Measurements from ENCODE around the gene ROBO3. TPM values are rescaled to one million over a fixed set of nuclear protein-coding genes. Genes with fewer than 3 reads are reported as not detected.

ROBO3 gene
- 6.6 and 13.8 TPM in 2 replicates for total RNA-seq (2014; rRNA removed; shearing (Covaris generic); ENCODE audit: low replicate concordance)

- H3K36me3 ChIP-seq (ENCODE audit: insufficient read depth, low read length) = no peaks in the 10 kb centered on the region
- H3K79me2 ChIP-seq (ENCODE audit: low read length) = no peaks in the 10 kb centered on the region
- DNase-seq = no peak
- no peaks in the 10 kb centered on the region for H4K20me1 ChIP-seq (ENCODE audit: insufficient read depth, low read depth, low read length)
- H3K4me1 ChIP-seq (ENCODE audit: low read length) = no peaks in the 10 kb centered on the region
- no peaks in the 10 kb centered on the region for H3K9me2 ChIP-seq (replicated peaks; ENCODE audit: insufficient read depth, low read length)
- H2AFZ ChIP-seq (ENCODE audit: low read length) = no peak within 1 kb of the TSS
- H3K27ac ChIP-seq (ENCODE audit: low read length) = no peak within 1 kb of the TSS
- no peak within 1 kb of the TSS for H3K4me3 ChIP-seq (ENCODE audit: low read length)
- H3K9me3 ChIP-seq (ENCODE audit: low read length) = no peaks in the 10 kb centered on the region
- H3K9ac ChIP-seq (ENCODE audit: low read length) = no peak within 1 kb of the TSS
- no peak within 1 kb of the TSS for H3K4me2 ChIP-seq (ENCODE audit: low read depth, low read length, poor library complexity, severe bottlenecking)
- no peaks in the 10 kb centered on the region for H3K27me3 ChIP-seq (ENCODE audit: low read length)
These were observed at the start of gene ROBO3 for GRCh38 chr11:124865181-124865901. ROBO3 (plus strand) TSS chr11:124865432; CDS start chr11:124865578, 146 bp downstream.

GRCh38 chr11:124817036-124817435, 48.2 kb upstream of the ROBO3 start:
- Histone ChIP-seq H3K79me2 (ENCODE audit: low read length) (no peaks in the 10 kb centered on the region), H3K4me2 (ENCODE audit: low read depth, low read length, poor library complexity, severe bottlenecking) (no peak overlapping the region), H4K20me1 (ENCODE audit: insufficient read depth, low read depth, low read length) (no peaks in the 10 kb centered on the region)

GRCh38 chr11:124821995-124822730, 43.1 kb upstream of the ROBO3 start:
- H3K4me1 ChIP-seq (ENCODE audit: low read length) = no peaks in the 10 kb centered on the region

More at GRCh38 chr11:124817036-124817435, 48.2 kb upstream of the ROBO3 start:
- Histone ChIP-seq H3K9ac (ENCODE audit: low read length) (no peak overlapping the region), H2AFZ (ENCODE audit: low read length) (no peak overlapping the region), H3K27me3 (ENCODE audit: low read length) (no peaks in the 10 kb centered on the region), H3K4me1 (ENCODE audit: low read length) (no peaks in the 10 kb centered on the region), H3K36me3 (ENCODE audit: insufficient read depth, low read length) (no peaks in the 10 kb centered on the region), H3K9me2 (replicated peaks; ENCODE audit: insufficient read depth, low read length) (no peaks in the 10 kb centered on the region), H3K9me3 (ENCODE audit: low read length) (no peaks in the 10 kb centered on the region), H3K4me3 (ENCODE audit: low read length) (no peak overlapping the region), H3K27ac (ENCODE audit: low read length) (no peak overlapping the region)
- no peak for DNase-seq

GRCh38 chr11:124823512-124824376, 41.5 kb upstream of the ROBO3 start:
- Histone ChIP-seq H3K27me3 (ENCODE audit: low read length) (no peaks in the 10 kb centered on the region), H3K27ac (ENCODE audit: low read length) (no peak overlapping the region), H3K36me3 (ENCODE audit: insufficient read depth, low read length) (no peaks in the 10 kb centered on the region), H3K9me3 (ENCODE audit: low read length) (no peaks in the 10 kb centered on the region), H3K4me2 (ENCODE audit: low read depth, low read length, poor library complexity, severe bottlenecking) (no peak overlapping the region), H2AFZ (ENCODE audit: low read length) (no peak overlapping the region), H3K9me2 (replicated peaks; ENCODE audit: insufficient read depth, low read length) (no peaks in the 10 kb centered on the region), H3K9ac (ENCODE audit: low read length) (no peak overlapping the region), H3K4me1 (ENCODE audit: low read length) (no peaks in the 10 kb centered on the region), H4K20me1 (ENCODE audit: insufficient read depth, low read depth, low read length) (no peaks in the 10 kb centered on the region), H3K4me3 (ENCODE audit: low read length) (no peak overlapping the region), H3K79me2 (ENCODE audit: low read length) (no peaks in the 10 kb centered on the region)
- DNase-seq = no peak

More at GRCh38 chr11:124821995-124822730, 43.1 kb upstream of the ROBO3 start:
- no peaks in the 10 kb centered on the region for H3K9me2 ChIP-seq (replicated peaks; ENCODE audit: insufficient read depth, low read length)
- no peak overlapping the region for H3K4me2 ChIP-seq (ENCODE audit: low read depth, low read length, poor library complexity, severe bottlenecking)
- H2AFZ ChIP-seq (ENCODE audit: low read length) = no peak overlapping the region
- no peaks in the 10 kb centered on the region for H3K27me3 ChIP-seq (ENCODE audit: low read length)
- H3K36me3 ChIP-seq (ENCODE audit: insufficient read depth, low read length) = no peaks in the 10 kb centered on the region
- H4K20me1 ChIP-seq (ENCODE audit: insufficient read depth, low read depth, low read length) = no peaks in the 10 kb centered on the region
- no peak overlapping the region for H3K4me3 ChIP-seq (ENCODE audit: low read length)
- no peak for DNase-seq
- no peak overlapping the region for H3K9ac ChIP-seq (ENCODE audit: low read length)
- H3K9me3 ChIP-seq (ENCODE audit: low read length) = no peaks in the 10 kb centered on the region
- H3K79me2 ChIP-seq (ENCODE audit: low read length) = no peaks in the 10 kb centered on the region
- no peak overlapping the region for H3K27ac ChIP-seq (ENCODE audit: low read length)

GRCh38 chr11:124825876-124826275, 39.4 kb upstream of the ROBO3 start:
- no peak overlapping the region for H3K4me2 ChIP-seq (ENCODE audit: low read depth, low read length, poor library complexity, severe bottlenecking)
- no peaks in the 10 kb centered on the region for H3K9me2 ChIP-seq (replicated peaks; ENCODE audit: insufficient read depth, low read length)
- no peaks in the 10 kb centered on the region for H3K27me3 ChIP-seq (ENCODE audit: low read length)
- H3K9me3 ChIP-seq (ENCODE audit: low read length) = no peaks in the 10 kb centered on the region
- H3K27ac ChIP-seq (ENCODE audit: low read length) = no peak overlapping the region
- H3K4me1 ChIP-seq (ENCODE audit: low read length) = no peaks in the 10 kb centered on the region
- no peak overlapping the region for H3K4me3 ChIP-seq (ENCODE audit: low read length)
- DNase-seq = no peak
- no peak overlapping the region for H2AFZ ChIP-seq (ENCODE audit: low read length)
- no peak overlapping the region for H3K9ac ChIP-seq (ENCODE audit: low read length)
- no peaks in the 10 kb centered on the region for H3K36me3 ChIP-seq (ENCODE audit: insufficient read depth, low read length)
- no peaks in the 10 kb centered on the region for H3K79me2 ChIP-seq (ENCODE audit: low read length)
- no peaks in the 10 kb centered on the region for H4K20me1 ChIP-seq (ENCODE audit: insufficient read depth, low read depth, low read length)

- DNase-seq = no peak
- Histone ChIP-seq H3K27me3 (ENCODE audit: low read length) (no peaks in the 10 kb centered on the region), H3K4me2 (ENCODE audit: low read depth, low read length, poor library complexity, severe bottlenecking) (no peak overlapping the region), H3K79me2 (ENCODE audit: low read length) (no peaks in the 10 kb centered on the region), H3K4me3 (ENCODE audit: low read length) (no peak overlapping the region), H3K27ac (ENCODE audit: low read length) (no peak overlapping the region), H3K36me3 (ENCODE audit: insufficient read depth, low read length) (no peaks in the 10 kb centered on the region), H2AFZ (ENCODE audit: low read length) (no peak overlapping the region), H4K20me1 (ENCODE audit: insufficient read depth, low read depth, low read length) (no peaks in the 10 kb centered on the region), H3K4me1 (ENCODE audit: low read length) (peaks cover 3% of the 10 kb centered on the region; the same call in 1 of the 2 replicates), H3K9me2 (replicated peaks; ENCODE audit: insufficient read depth, low read length) (no peaks in the 10 kb centered on the region), H3K9ac (ENCODE audit: low read length) (no peak overlapping the region), H3K9me3 (ENCODE audit: low read length) (no peaks in the 10 kb centered on the region)
These were observed 35.2 kb upstream of the ROBO3 start for GRCh38 chr11:124829986-124830385.

GRCh38 chr11:124830749-124831148, 34.5 kb upstream of the ROBO3 start:
- H3K27ac ChIP-seq (ENCODE audit: low read length) = no peak overlapping the region
- no peak overlapping the region for H3K4me3 ChIP-seq (ENCODE audit: low read length)
- H2AFZ ChIP-seq (ENCODE audit: low read length) = no peak overlapping the region
- no peak overlapping the region for H3K9ac ChIP-seq (ENCODE audit: low read length)
- peaks cover 3% of the 10 kb centered on the region; the same call in 1 of the 2 replicates for H3K4me1 ChIP-seq (ENCODE audit: low read length)
- H3K79me2 ChIP-seq (ENCODE audit: low read length) = no peaks in the 10 kb centered on the region
- H3K36me3 ChIP-seq (ENCODE audit: insufficient read depth, low read length) = no peaks in the 10 kb centered on the region
- H3K4me2 ChIP-seq (ENCODE audit: low read depth, low read length, poor library complexity, severe bottlenecking) = no peak overlapping the region
- H3K9me3 ChIP-seq (ENCODE audit: low read length) = no peaks in the 10 kb centered on the region
- H3K27me3 ChIP-seq (ENCODE audit: low read length) = no peaks in the 10 kb centered on the region
- H3K9me2 ChIP-seq (replicated peaks; ENCODE audit: insufficient read depth, low read length) = no peaks in the 10 kb centered on the region
- no peaks in the 10 kb centered on the region for H4K20me1 ChIP-seq (ENCODE audit: insufficient read depth, low read depth, low read length)
- DNase-seq = no peak

GRCh38 chr11:124831897-124832296, 33.3 kb upstream of the ROBO3 start:
- peaks cover 3% of the 10 kb centered on the region; the same call in 1 of the 2 replicates for H3K4me1 ChIP-seq (ENCODE audit: low read length)
- no peaks in the 10 kb centered on the region for H3K79me2 ChIP-seq (ENCODE audit: low read length)
- no peak overlapping the region for H3K9ac ChIP-seq (ENCODE audit: low read length)
- no peaks in the 10 kb centered on the region for H3K9me3 ChIP-seq (ENCODE audit: low read length)
- no peak overlapping the region for H3K4me2 ChIP-seq (ENCODE audit: low read depth, low read length, poor library complexity, severe bottlenecking)
- no peak for DNase-seq
- H3K27me3 ChIP-seq (ENCODE audit: low read length) = no peaks in the 10 kb centered on the region
- no peak overlapping the region for H3K4me3 ChIP-seq (ENCODE audit: low read length)
- no peaks in the 10 kb centered on the region for H3K36me3 ChIP-seq (ENCODE audit: insufficient read depth, low read length)
- H2AFZ ChIP-seq (ENCODE audit: low read length) = no peak overlapping the region
- H4K20me1 ChIP-seq (ENCODE audit: insufficient read depth, low read depth, low read length) = no peaks in the 10 kb centered on the region
- H3K9me2 ChIP-seq (replicated peaks; ENCODE audit: insufficient read depth, low read length) = no peaks in the 10 kb centered on the region
- no peak overlapping the region for H3K27ac ChIP-seq (ENCODE audit: low read length)
